ENCODE measurements around the gene KREMEN1.

Gene KREMEN1

GRCh38 chr22:29184849-29185490 is 112.1 kb downstream of the KREMEN1 start:
- no peak for DNase-seq (ENCODE audit: low read depth in 1 of 2, low spot score in 1 of 2)
- Histone ChIP-seq H3K4me3 (replicated peaks; ENCODE audit: insufficient read depth, low read length) (no peak overlapping the region), H3K27me3 (ENCODE audit: insufficient read depth, poor library complexity, severe bottlenecking) (no peaks in the 10 kb centered on the region), H3K27ac (replicated peaks) (no peak overlapping the region)
- TF ChIP-seq POLR2AphosphoS5 (IDR thresholded peaks at IDR 0.05; ENCODE audit: low read depth) = no peak
- no peak for TF ChIP-seq CTCF (IDR thresholded peaks at IDR 0.05; ENCODE audit: insufficient read depth, low read length)
- no peak for TF ChIP-seq GABPA (IDR thresholded peaks at IDR 0.05; ENCODE audit: low read depth)
- no peak for TF ChIP-seq SPI1 (IDR thresholded peaks at IDR 0.05; ENCODE audit: borderline replicate concordance, low read depth)
- TF ChIP-seq REST (IDR thresholded peaks at IDR 0.05; ENCODE audit: insufficient replicate concordance, low read depth) = no peak

- DNase-seq (ENCODE audit: low read depth in 1 of 2, low spot score in 1 of 2) = no peak
- no peak overlapping the region for H3K4me3 ChIP-seq (replicated peaks; ENCODE audit: insufficient read depth, low read length)
- H3K27me3 ChIP-seq (ENCODE audit: insufficient read depth, poor library complexity, severe bottlenecking) = no peaks in the 10 kb centered on the region
- H3K27ac ChIP-seq (replicated peaks) = no peak overlapping the region
- no peak for TF ChIP-seq POLR2AphosphoS5 (IDR thresholded peaks at IDR 0.05; ENCODE audit: low read depth)
- no peak for TF ChIP-seq CTCF (IDR thresholded peaks at IDR 0.05; ENCODE audit: insufficient read depth, low read length)
- no peak for TF ChIP-seq GABPA (IDR thresholded peaks at IDR 0.05; ENCODE audit: low read depth)
- TF ChIP-seq SPI1 (IDR thresholded peaks at IDR 0.05; ENCODE audit: borderline replicate concordance, low read depth) = no peak
- no peak for TF ChIP-seq REST (IDR thresholded peaks at IDR 0.05; ENCODE audit: insufficient replicate concordance, low read depth)
Measured at GRCh38 chr22:29186302-29186701, 113.5 kb downstream of the KREMEN1 start.

- no peak for DNase-seq (ENCODE audit: low read depth in 1 of 2, low spot score in 1 of 2)
- no peak for TF ChIP-seq POLR2AphosphoS5 (IDR thresholded peaks at IDR 0.05; ENCODE audit: low read depth)
- no peak for TF ChIP-seq REST (IDR thresholded peaks at IDR 0.05; ENCODE audit: insufficient replicate concordance, low read depth)
- TF ChIP-seq GABPA (IDR thresholded peaks at IDR 0.05; ENCODE audit: low read depth) = no peak
- TF ChIP-seq SPI1 (IDR thresholded peaks at IDR 0.05; ENCODE audit: borderline replicate concordance, low read depth) = no peak
- no peak for TF ChIP-seq CTCF (IDR thresholded peaks at IDR 0.05; ENCODE audit: insufficient read depth, low read length)
- Histone ChIP-seq H3K4me3 (replicated peaks; ENCODE audit: insufficient read depth, low read length) (no peak overlapping the region), H3K27me3 (ENCODE audit: insufficient read depth, poor library complexity, severe bottlenecking) (no peaks in the 10 kb centered on the region), H3K27ac (replicated peaks) (no peak overlapping the region)
Measured at GRCh38 chr22:29187831-29188230, 115.0 kb downstream of the KREMEN1 start.

Data from HL-60 (cell line).